ENCODE results near the gene CACNA2D3. TPM values are rescaled to one million over a fixed set of nuclear protein-coding genes. Genes with fewer than 3 reads are reported as not detected.

Gene CACNA2D3
- total and polyA plus RNA-seq, 12 donors, result 0.26 to 13.7 (median 2.8) TPM; not detected in 1

GRCh38 chr3:54331341-54331740 is 209.0 kb downstream of the CACNA2D3 start:
- TF ChIP-seq POLR2A (IDR thresholded peaks at IDR 0.05), result no peak
- no peak for DNase-seq
- intact Hi-C loops (cut with DNase I), result no loop called here

DNA sequence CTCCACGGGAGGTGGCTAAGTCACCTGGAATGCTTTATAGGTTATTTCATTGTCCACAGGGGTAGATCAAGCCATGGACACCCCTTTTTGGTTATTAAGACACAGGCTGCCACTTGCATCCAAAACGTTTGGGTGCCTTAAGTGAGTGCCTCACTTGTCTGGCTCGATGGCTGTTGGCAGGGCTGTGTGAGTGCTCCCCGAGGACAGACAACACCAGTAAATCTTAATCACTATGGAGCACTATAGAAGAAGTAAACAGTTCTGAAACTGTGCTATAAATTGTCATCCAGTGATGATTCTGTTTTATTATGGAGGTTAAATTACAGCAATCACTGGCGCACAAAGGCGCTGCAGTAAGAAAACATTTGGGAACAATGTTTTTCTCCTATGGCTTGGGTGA is 215.5 kb downstream of the CACNA2D3 start:
- Histone ChIP-seq H3K4me1 (replicated peaks in 1 of 2) (no peaks in the 10 kb centered on the region), H3K27me3 (peaks cover 5% of the 10 kb centered on the region), H3K4me3 (no peak overlapping the region), H3K36me3 (replicated peaks in 1 of 2) (no peaks in the 10 kb centered on the region), H3K9me3 (replicated peaks in 1 of 3) (no peaks in the 10 kb centered on the region), H3K27ac (no peak overlapping the region)
- no peak for DNase-seq
- TF ChIP-seq, protein P1, sequence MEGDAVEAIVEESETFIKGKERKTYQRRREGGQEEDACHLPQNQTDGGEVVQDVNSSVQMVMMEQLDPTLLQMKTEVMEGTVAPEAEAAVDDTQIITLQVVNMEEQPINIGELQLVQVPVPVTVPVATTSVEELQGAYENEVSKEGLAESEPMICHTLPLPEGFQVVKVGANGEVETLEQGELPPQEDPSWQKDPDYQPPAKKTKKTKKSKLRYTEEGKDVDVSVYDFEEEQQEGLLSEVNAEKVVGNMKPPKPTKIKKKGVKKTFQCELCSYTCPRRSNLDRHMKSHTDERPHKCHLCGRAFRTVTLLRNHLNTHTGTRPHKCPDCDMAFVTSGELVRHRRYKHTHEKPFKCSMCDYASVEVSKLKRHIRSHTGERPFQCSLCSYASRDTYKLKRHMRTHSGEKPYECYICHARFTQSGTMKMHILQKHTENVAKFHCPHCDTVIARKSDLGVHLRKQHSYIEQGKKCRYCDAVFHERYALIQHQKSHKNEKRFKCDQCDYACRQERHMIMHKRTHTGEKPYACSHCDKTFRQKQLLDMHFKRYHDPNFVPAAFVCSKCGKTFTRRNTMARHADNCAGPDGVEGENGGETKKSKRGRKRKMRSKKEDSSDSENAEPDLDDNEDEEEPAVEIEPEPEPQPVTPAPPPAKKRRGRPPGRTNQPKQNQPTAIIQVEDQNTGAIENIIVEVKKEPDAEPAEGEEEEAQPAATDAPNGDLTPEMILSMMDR (IDR thresholded peaks at IDR 0.05), result no peak
- intact Hi-C loops (cut with DNase I), result no loop called here
- 54 to 73% (median 61%) methylated on average over 6 of the region's 6 CpGs for WGBS, 4 donors

More at GRCh38 chr3:54331341-54331740, 209.0 kb downstream of the CACNA2D3 start:
- H3K27ac ChIP-seq, result no peak overlapping the region
- H3K36me3 ChIP-seq (replicated peaks in 1 of 2), result no peaks in the 10 kb centered on the region
- no peak overlapping the region for H3K4me3 ChIP-seq
- no peaks in the 10 kb centered on the region for H3K27me3 ChIP-seq
- no peaks in the 10 kb centered on the region for H3K4me1 ChIP-seq (replicated peaks in 1 of 2)
- WGBS, 4 donors, result 67 to 74% (median 70%) methylated on average over 2 of the region's 2 CpGs
- H3K9me3 ChIP-seq (replicated peaks in 1 of 3), result no peaks in the 10 kb centered on the region

DNA sequence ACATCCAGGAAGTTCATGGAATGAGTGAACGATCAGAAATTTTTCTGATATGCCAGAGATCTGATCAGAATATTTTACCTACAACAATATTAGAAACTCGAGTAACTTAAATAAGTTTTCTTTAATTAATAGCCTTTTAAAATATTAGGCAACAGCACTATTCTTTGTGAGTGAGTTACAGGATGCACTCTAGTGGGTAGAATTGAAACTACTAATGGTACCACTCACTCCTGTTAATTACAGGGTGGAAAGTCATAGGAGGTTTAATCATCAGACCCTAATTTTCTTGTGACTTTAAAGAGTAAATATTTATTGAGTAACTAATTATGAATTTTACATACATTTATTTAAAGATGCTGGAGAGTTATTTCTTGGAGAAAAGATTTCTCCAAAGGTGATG is 217.3 kb downstream of the CACNA2D3 start:
- H3K27ac ChIP-seq, result no peak overlapping the region
- H3K4me1 ChIP-seq (replicated peaks in 1 of 2), result no peaks in the 10 kb centered on the region
- 37 to 55% (median 51%) methylated on average over 2 of the region's 2 CpGs for WGBS, 4 donors
- TF ChIP-seq POLR2A (IDR thresholded peaks at IDR 0.05), result no peak
- TF ChIP-seq, protein P1 (IDR thresholded peaks at IDR 0.05), result no peak
- H3K27me3 ChIP-seq, result peaks cover 5% of the 10 kb centered on the region
- H3K9me3 ChIP-seq (replicated peaks in 1 of 3), result no peaks in the 10 kb centered on the region
- DNase-seq, result no peak
- no peaks in the 10 kb centered on the region for H3K36me3 ChIP-seq (replicated peaks in 1 of 2)
- H3K4me3 ChIP-seq, result no peak overlapping the region
- intact Hi-C loops (cut with DNase I), result no loop called here

GRCh38 chr3:54341811-54342210 is 219.5 kb downstream of the CACNA2D3 start:
- Histone ChIP-seq H3K9me3 (replicated peaks in 1 of 3) (no peaks in the 10 kb centered on the region), H3K36me3 (replicated peaks in 1 of 2) (no peaks in the 10 kb centered on the region), H3K4me1 (replicated peaks in 1 of 2) (no peaks in the 10 kb centered on the region), H3K27me3 (peaks cover 10% of the 10 kb centered on the region), H3K4me3 (no peak overlapping the region), H3K27ac (no peak overlapping the region)
- intact Hi-C loops (cut with DNase I), result no loop called here
- TF ChIP-seq POLR2A (IDR thresholded peaks at IDR 0.05), result no peak
- TF ChIP-seq, protein P1 (IDR thresholded peaks at IDR 0.05), result no peak
- WGBS, 4 donors, result 72 to 84% (median 79%) methylated on average over 2 of the region's 2 CpGs
- no peak for DNase-seq

DNA sequence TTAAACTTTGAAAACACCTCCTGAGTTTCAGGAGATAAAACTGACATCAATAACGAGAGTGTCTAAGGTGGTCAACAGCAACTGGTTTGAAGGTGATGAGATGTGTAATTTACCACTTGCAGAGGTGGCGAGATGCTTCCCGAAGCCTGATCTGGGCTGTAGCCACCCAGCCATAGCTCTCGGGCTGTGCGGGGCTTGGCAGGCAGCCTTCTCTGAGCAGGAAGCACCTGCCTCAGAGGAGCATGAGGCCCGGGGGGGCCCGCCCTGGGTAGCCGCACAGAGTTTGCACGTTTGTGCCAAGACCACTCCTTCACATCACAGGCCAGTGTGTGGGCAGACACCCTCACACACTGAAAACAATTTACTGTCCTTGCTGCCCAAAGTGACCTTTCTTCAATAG is 220.3 kb downstream of the CACNA2D3 start:
- no peak overlapping the region for H3K27ac ChIP-seq
- TF ChIP-seq, protein P1 (IDR thresholded peaks at IDR 0.05), result no peak
- TF ChIP-seq POLR2A (IDR thresholded peaks at IDR 0.05), result no peak
- 22 to 32% (median 28%) methylated on average over 5 to 9 of the region's 9 CpGs for WGBS, 4 donors
- intact Hi-C loops (cut with DNase I), result no loop called here
- H3K4me1 ChIP-seq (replicated peaks in 1 of 2), result no peaks in the 10 kb centered on the region
- H3K27me3 ChIP-seq, result peaks cover 10% of the 10 kb centered on the region
- H3K9me3 ChIP-seq (replicated peaks in 1 of 3), result no peaks in the 10 kb centered on the region
- no peak overlapping the region for H3K4me3 ChIP-seq
- no peaks in the 10 kb centered on the region for H3K36me3 ChIP-seq (replicated peaks in 1 of 2)
- DNase-seq, result no peak
